GM19455 (cell line): ENCODE results near the gene DUSP14.

Experiments
- ATAC-seq: cut with Tn5 transposase; IDR thresholded peaks from one replicate; pipeline ENCODE4 v1.9.1; 2021; ENCODE audit not compliant: unreplicated experiment

DUSP14 gene

GRCh38 chr17:37512442-37513068, 22.9 kb downstream of the DUSP14 start:
- ATAC-seq: no peak

- ATAC-seq: no peak
Observed at GRCh38 chr17:37513711-37514110, 24.0 kb downstream of the DUSP14 start.

GRCh38 chr17:37516127-37516571, 26.5 kb downstream of the DUSP14 start:
- no peak for ATAC-seq

- ATAC-seq: no peak
Observed at GRCh38 chr17:37517881-37518280, 28.2 kb downstream of the DUSP14 start.

GRCh38 chr17:37518826-37519225, 29.1 kb downstream of the DUSP14 start:
- no peak for ATAC-seq

GRCh38 chr17:37519251-37519985, 29.7 kb downstream of the DUSP14 start:
- ATAC-seq: no peak

- ATAC-seq: no peak
Observed at GRCh38 chr17:37520174-37520573, 30.5 kb downstream of the DUSP14 start.

- ATAC-seq: no peak
Observed at GRCh38 chr17:37521821-37522220, 32.1 kb downstream of the DUSP14 start.

GRCh38 chr17:37523715-37524219, 34.1 kb downstream of the DUSP14 start:
- ATAC-seq: no peak

- no peak for ATAC-seq
Observed at GRCh38 chr17:37527249-37527851, 37.7 kb downstream of the DUSP14 start.

GRCh38 chr17:37530420-37530819, 40.7 kb downstream of the DUSP14 start:
- no peak for ATAC-seq

- ATAC-seq: no peak
Observed at GRCh38 chr17:37532756-37533155, 43.1 kb downstream of the DUSP14 start.

- no peak for ATAC-seq
Observed at GRCh38 chr17:37535906-37536305, 46.2 kb downstream of the DUSP14 start.

GRCh38 chr17:37538981-37539659, 49.4 kb downstream of the DUSP14 start:
- no peak for ATAC-seq

- no peak for ATAC-seq
Observed at GRCh38 chr17:37541880-37542660, 52.4 kb downstream of the DUSP14 start.

GRCh38 chr17:37543637-37544052, 54.0 kb downstream of the DUSP14 start:
- ATAC-seq: no peak

- no peak for ATAC-seq
Observed at GRCh38 chr17:37545486-37545885, 55.8 kb downstream of the DUSP14 start.

GRCh38 chr17:37546302-37546701, 56.6 kb downstream of the DUSP14 start:
- no peak for ATAC-seq

- no peak for ATAC-seq
Observed at GRCh38 chr17:37547986-37548385, 58.3 kb downstream of the DUSP14 start.

- ATAC-seq: no peak
Observed at GRCh38 chr17:37551788-37552187, 62.1 kb downstream of the DUSP14 start.
